Stimulated activated CD4-positive, alpha-beta T cell treated with anti-CD3 and anti-CD28 coated beads, Interleukin-15, amount 100 ng/mL, for 1 hour (primary cell): Measurements from ENCODE around the gene UBE2G1.
"Not testable (repeated sequence)": the region's sequence is repeated elsewhere in the genome, so short reads cannot be mapped to it uniquely, and the experiment has no call there.

ENCODE experiments used
- DNase-seq, 2 donors: peaks; one replicate each; pipeline ENCODE4 v3.0.0-alpha.2; 2020; ENCODE audit warnings: low read depth in 1 of 2, low spot score in 1 of 2

UBE2G1 gene

GRCh38 chr17:4307179-4307930 lies 59.1 kb downstream of the UBE2G1 start:
- DNase-seq, result no peak

GRCh38 chr17:4305224-4305623 lies 61.3 kb downstream of the UBE2G1 start:
- no peak for DNase-seq

- no peak for DNase-seq
These were observed 62.0 kb downstream of the UBE2G1 start for GRCh38 chr17:4304417-4305027.

GRCh38 chr17:4301066-4301465 lies 65.4 kb downstream of the UBE2G1 start:
- DNase-seq, result no peak

- DNase-seq, result no peak
These were observed 69.1 kb downstream of the UBE2G1 start for GRCh38 chr17:4297351-4297750.

GRCh38 chr17:4295686-4296085 lies 70.8 kb downstream of the UBE2G1 start:
- DNase-seq, result no peak

- no peak for DNase-seq
These were observed 72.9 kb downstream of the UBE2G1 start for GRCh38 chr17:4293572-4293971.

- no peak for DNase-seq
These were observed 78.8 kb downstream of the UBE2G1 start for GRCh38 chr17:4287710-4288109.

- DNase-seq, result no peak
These were observed 90.0 kb downstream of the UBE2G1 start for GRCh38 chr17:4276514-4276913.

- no peak for DNase-seq
These were observed 93.5 kb downstream of the UBE2G1 start for GRCh38 chr17:4272972-4273368.

- no peak for DNase-seq
These were observed 94.1 kb downstream of the UBE2G1 start for GRCh38 chr17:4272213-4272971.

GRCh38 chr17:4270736-4271135 lies 95.7 kb downstream of the UBE2G1 start:
- DNase-seq, result no peak

GRCh38 chr17:4269915-4270314 lies 96.6 kb downstream of the UBE2G1 start:
- DNase-seq, result no peak

GRCh38 chr17:4267402-4267801 lies 99.1 kb downstream of the UBE2G1 start:
- no peak for DNase-seq

GRCh38 chr17:4266550-4266949 lies 99.9 kb downstream of the UBE2G1 start:
- DNase-seq, result no peak

GRCh38 chr17:4263282-4264215 lies 102.9 kb downstream of the UBE2G1 start, which contains the start of gene ANKFY1:
TSS of gene ANKFY1 (minus strand) at chr17:4263979. CDS start at chr17:4263941, 38 bp downstream.
- peak; percentile 95 to 97 for DNase-seq

- DNase-seq, result no peak
These were observed 103.8 kb downstream of the UBE2G1 start for GRCh38 chr17:4262703-4263102.

GRCh38 chr17:4261452-4261851 lies 105.0 kb downstream of the UBE2G1 start:
- no peak for DNase-seq

GRCh38 chr17:4258867-4259266 lies 107.6 kb downstream of the UBE2G1 start:
- no peak for DNase-seq

GRCh38 chr17:4256952-4257351 lies 109.5 kb downstream of the UBE2G1 start:
- DNase-seq, result no peak

GRCh38 chr17:4255271-4255670 lies 111.2 kb downstream of the UBE2G1 start:
- not testable (repeated sequence) for DNase-seq
